HEK293 (cell line): ENCODE results near the gene ADAM17.

Experiments
- CTCF ChIA-PET: fragments of 350-600 bp; formaldehyde crosslinking; extraction: SDS; loops from one replicate; lab custom pipeline; 2021; ENCODE audit warnings: antibody characterized with exemption; lab: Yijun Ruan, JAX
- POLR2A ChIA-PET: fragments of 300-600 bp; formaldehyde crosslinking; extraction: SDS; loops from one replicate; lab custom pipeline; 2020; ENCODE audit warnings: antibody characterized with exemption, inconsistent platforms; lab: Yijun Ruan, JAX
- H3K27ac ChIP-seq: fragments of 200-500 bp; sonication (Bioruptor generic); 2 replicates; pipeline ENCODE4 v1.5.1; 2014; ENCODE audit warnings: low read depth, low read length, control low read depth, inconsistent platforms; ENCODE audit errors: extremely low read depth
- H3K36me3 ChIP-seq, 2 experiments: fragments of 200-500 bp in 1 of 2; sonication (Bioruptor generic) in 1 of 2; 1 replicate in 1 of 2; 2 replicates in 1 of 2; pipeline ENCODE4 v1.5.1; 2014 to 2017; ENCODE audit warnings: inconsistent platforms in 2 of 2, low read length in 2 of 2; ENCODE audit not compliant: control insufficient read depth in 2 of 2, insufficient read depth in 1 of 2
- H3K4me1 ChIP-seq: fragments of 200-500 bp; sonication (Bioruptor generic); 2 replicates; pipeline ENCODE4 v1.5.1; 2014; ENCODE audit warnings: mild to moderate bottlenecking, low read length, inconsistent platforms; ENCODE audit not compliant: control insufficient read depth, insufficient read depth
- H3K4me3 ChIP-seq: 2 replicates; pipeline ENCODE4 v1.5.1; 2011; ENCODE audit warnings: low read depth, mild to moderate bottlenecking, control low read depth, low read length, moderate library complexity
- H3K9me3 ChIP-seq: fragments of 200-500 bp; sonication (Bioruptor generic); 2 replicates; pipeline ENCODE4 v1.5.1; 2014; ENCODE audit warnings: low read depth, low read length, inconsistent platforms; ENCODE audit not compliant: control insufficient read depth, insufficient read depth
- GFI1B ChIP-seq: fragments of 450-650 bp; formaldehyde crosslinking; IDR thresholded peaks from 2 replicates; pipeline ENCODE4 v1.5.1; 2016; ENCODE audit warnings: missing biosample characterization, missing genetic modification characterization
- MYNN ChIP-seq: fragments of 450-650 bp; formaldehyde crosslinking; IDR thresholded peaks from 2 replicates; pipeline ENCODE4 v1.5.1; 2016; ENCODE audit warnings: missing biosample characterization, missing genetic modification characterization, borderline replicate concordance
- RBAK ChIP-seq: fragments of 450-650 bp; formaldehyde crosslinking; IDR thresholded peaks from 2 replicates; pipeline ENCODE4 v1.5.1; 2016; ENCODE audit warnings: missing biosample characterization, missing genetic modification characterization
- WT1 ChIP-seq: fragments of 450-650 bp; formaldehyde crosslinking; IDR thresholded peaks from 2 replicates; pipeline ENCODE4 v1.5.1; 2016; ENCODE audit warnings: missing biosample characterization, missing genetic modification characterization
- YY2 ChIP-seq: fragments of 450-650 bp; formaldehyde crosslinking; IDR thresholded peaks from 2 replicates; pipeline ENCODE4 v1.5.1; 2016; ENCODE audit warnings: missing biosample characterization, missing genetic modification characterization
- ZNF302 ChIP-seq: fragments of 450-650 bp; formaldehyde crosslinking; IDR thresholded peaks from 2 replicates; pipeline ENCODE4 v1.5.1; 2016; ENCODE audit warnings: missing biosample characterization, missing genetic modification characterization, low read depth
- ZNF433 ChIP-seq: fragments of 450-650 bp; formaldehyde crosslinking; IDR thresholded peaks from 2 replicates; pipeline ENCODE4 v1.5.1; 2016; ENCODE audit warnings: missing biosample characterization, missing genetic modification characterization, low read depth
- ZNF473 ChIP-seq: fragments of 450-650 bp; formaldehyde crosslinking; IDR thresholded peaks from 2 replicates; pipeline ENCODE4 v1.5.1; 2017; ENCODE audit warnings: missing biosample characterization, missing genetic modification characterization
- ZNF530 ChIP-seq: fragments of 450-650 bp; formaldehyde crosslinking; IDR thresholded peaks from 2 replicates; pipeline ENCODE4 v1.5.1; 2016; ENCODE audit warnings: low read depth, missing biosample characterization, missing genetic modification characterization
- ZNF561 ChIP-seq: fragments of 450-650 bp; IDR thresholded peaks from 2 replicates; pipeline ENCODE4 v1.5.1; 2018; ENCODE audit warnings: missing biosample characterization, missing genetic modification characterization, borderline replicate concordance
- ZNF830 ChIP-seq: fragments of 450-650 bp; IDR thresholded peaks from 2 replicates; pipeline ENCODE4 v1.5.0; 2018; ENCODE audit warnings: missing biosample characterization, missing genetic modification characterization, low read depth, mild to moderate bottlenecking, moderate library complexity
- TF ChIP-seq, protein P1 (sequence below): fragments of 450-650 bp; formaldehyde crosslinking; IDR thresholded peaks from 2 replicates; pipeline ENCODE4 v1.5.1; 2016; ENCODE audit warnings: missing biosample characterization, missing genetic modification characterization
- TF ChIP-seq, protein P2 (sequence below): fragments of 450-650 bp; formaldehyde crosslinking; IDR thresholded peaks from 2 replicates; pipeline ENCODE4; 2016; ENCODE audit warnings: missing biosample characterization, missing genetic modification characterization
- TF ChIP-seq, protein P3 (sequence below): fragments of 450-650 bp; formaldehyde crosslinking; IDR thresholded peaks from 2 replicates; pipeline ENCODE4 v1.5.1; 2016; ENCODE audit warnings: missing biosample characterization, missing genetic modification characterization
- TF ChIP-seq, protein P4 (sequence below): fragments of 450-650 bp; formaldehyde crosslinking; IDR thresholded peaks from 2 replicates; pipeline ENCODE4 v1.5.1; 2016; ENCODE audit warnings: missing biosample characterization, missing genetic modification characterization, borderline replicate concordance

Gene ADAM17

DNA sequence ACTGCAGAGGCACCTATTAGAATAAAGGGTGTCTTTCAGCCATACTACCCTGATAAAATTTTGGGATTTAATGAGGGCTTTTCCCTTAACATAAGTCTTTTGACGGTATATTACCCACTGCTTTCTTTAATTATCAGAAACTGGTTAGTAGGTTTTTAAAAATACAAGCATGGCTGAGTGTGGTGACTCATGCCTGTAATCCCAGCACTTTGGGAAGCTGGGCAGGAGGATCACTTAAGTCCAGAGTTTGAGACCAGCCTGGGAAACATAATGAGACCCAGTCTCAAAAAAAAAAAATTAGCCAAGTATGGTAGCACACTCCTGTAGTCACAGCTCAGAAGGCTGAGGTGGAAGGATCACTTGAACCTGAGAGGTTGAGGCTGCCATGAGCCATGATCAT lies 116.1 kb downstream of the ADAM17 start:
- H3K4me1 ChIP-seq = no peaks in the 10 kb centered on the region
- H3K4me3 ChIP-seq = no peak overlapping the region
- CTCF ChIA-PET = interaction anchor here (0.7 kb wide), 2 partner anchors 9 to 74 kb away, joined by 3 read pairs; no protein-coding TSS in a partner anchor
- POLR2A ChIA-PET = no interaction called here
- H3K27ac ChIP-seq = no peak overlapping the region
- peaks cover 66 to 84% of the 10 kb centered on the region in 2 experiments for H3K36me3 ChIP-seq
- no peaks in the 10 kb centered on the region for H3K9me3 ChIP-seq
- TF ChIP-seq ZNF302 (tag by site-specific recombination) (no peak), WT1 (tag by site-specific recombination) (no peak), ZNF830 (tag by site-specific recombination) (no peak), ZNF473 (tag by site-specific recombination) (no peak), ZNF530 (tag by site-specific recombination) (no peak), ZNF561 (tag by site-specific recombination) (no peak), GFI1B (no peak), RBAK (tag by site-specific recombination) (no peak), ZNF433 (no peak), MYNN (no peak), YY2 (no peak)
- TF ChIP-seq, protein P1, sequence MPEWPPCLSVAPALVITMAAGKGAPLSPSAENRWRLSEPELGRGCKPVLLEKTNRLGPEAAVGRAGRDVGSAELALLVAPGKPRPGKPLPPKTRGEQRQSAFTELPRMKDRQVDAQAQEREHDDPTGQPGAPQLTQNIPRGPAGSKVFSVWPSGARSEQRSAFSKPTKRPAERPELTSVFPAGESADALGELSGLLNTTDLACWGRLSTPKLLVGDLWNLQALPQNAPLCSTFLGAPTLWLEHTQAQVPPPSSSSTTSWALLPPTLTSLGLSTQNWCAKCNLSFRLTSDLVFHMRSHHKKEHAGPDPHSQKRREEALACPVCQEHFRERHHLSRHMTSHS (tag by site-specific recombination) = no peak
- TF ChIP-seq, protein P2, sequence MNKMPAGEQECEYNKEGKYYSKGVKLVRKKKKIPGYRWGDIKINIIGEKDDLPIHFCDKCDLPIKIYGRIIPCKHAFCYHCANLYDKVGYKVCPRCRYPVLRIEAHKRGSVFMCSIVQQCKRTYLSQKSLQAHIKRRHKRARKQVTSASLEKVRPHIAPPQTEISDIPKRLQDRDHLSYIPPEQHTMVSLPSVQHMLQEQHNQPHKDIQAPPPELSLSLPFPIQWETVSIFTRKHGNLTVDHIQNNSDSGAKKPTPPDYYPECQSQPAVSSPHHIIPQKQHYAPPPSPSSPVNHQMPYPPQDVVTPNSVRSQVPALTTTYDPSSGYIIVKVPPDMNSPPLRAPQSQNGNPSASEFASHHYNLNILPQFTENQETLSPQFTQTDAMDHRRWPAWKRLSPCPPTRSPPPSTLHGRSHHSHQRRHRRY (tag by site-specific recombination) = no peak
- TF ChIP-seq, protein P3, sequence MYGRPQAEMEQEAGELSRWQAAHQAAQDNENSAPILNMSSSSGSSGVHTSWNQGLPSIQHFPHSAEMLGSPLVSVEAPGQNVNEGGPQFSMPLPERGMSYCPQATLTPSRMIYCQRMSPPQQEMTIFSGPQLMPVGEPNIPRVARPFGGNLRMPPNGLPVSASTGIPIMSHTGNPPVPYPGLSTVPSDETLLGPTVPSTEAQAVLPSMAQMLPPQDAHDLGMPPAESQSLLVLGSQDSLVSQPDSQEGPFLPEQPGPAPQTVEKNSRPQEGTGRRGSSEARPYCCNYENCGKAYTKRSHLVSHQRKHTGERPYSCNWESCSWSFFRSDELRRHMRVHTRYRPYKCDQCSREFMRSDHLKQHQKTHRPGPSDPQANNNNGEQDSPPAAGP = no peak
- TF ChIP-seq, protein P4, sequence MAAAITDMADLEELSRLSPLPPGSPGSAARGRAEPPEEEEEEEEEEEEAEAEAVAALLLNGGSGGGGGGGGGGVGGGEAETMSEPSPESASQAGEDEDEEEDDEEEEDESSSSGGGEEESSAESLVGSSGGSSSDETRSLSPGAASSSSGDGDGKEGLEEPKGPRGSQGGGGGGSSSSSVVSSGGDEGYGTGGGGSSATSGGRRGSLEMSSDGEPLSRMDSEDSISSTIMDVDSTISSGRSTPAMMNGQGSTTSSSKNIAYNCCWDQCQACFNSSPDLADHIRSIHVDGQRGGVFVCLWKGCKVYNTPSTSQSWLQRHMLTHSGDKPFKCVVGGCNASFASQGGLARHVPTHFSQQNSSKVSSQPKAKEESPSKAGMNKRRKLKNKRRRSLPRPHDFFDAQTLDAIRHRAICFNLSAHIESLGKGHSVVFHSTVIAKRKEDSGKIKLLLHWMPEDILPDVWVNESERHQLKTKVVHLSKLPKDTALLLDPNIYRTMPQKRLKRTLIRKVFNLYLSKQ = no peak
